Gastrocnemius medialis (tissue), 4 donors: ENCODE measurements around the gene KRT10. TPM values are rescaled to one million over a fixed set of nuclear protein-coding genes. Genes with fewer than 3 reads are reported as not detected.

Experiments
- ATAC-seq, 2 donors: fragments of 150-250 bp; one replicate each; pipeline ENCODE4 v1.9.1; 2016
- DNase-seq, 2 donors: peaks; one replicate each; pipeline ENCODE4 v3.0.0-alpha.2; 2019
- H3K27ac ChIP-seq, 4 donors: fragments of 200-600 bp; sonication (generic); 1 replicate in 1 of 4; 2 replicates in 3 of 4; pipeline ENCODE4 v1.5.1; 2016 to 2018; ENCODE audit warnings: mild to moderate bottlenecking in 2 of 4, moderate library complexity in 1 of 4
- H3K27me3 ChIP-seq, 3 donors: fragments of 200-600 bp; sonication (generic) in 2 of 3; 1 replicate in 1 of 3; 2 replicates in 2 of 3; pipeline versions ENCODE4 v1.5.1 to v1.6.0; 2016 to 2019; ENCODE audit warnings: mild to moderate bottlenecking in 1 of 3, moderate library complexity in 1 of 3
- H3K36me3 ChIP-seq, 2 donors: fragments of 200-600 bp; sonication (generic) in 1 of 2; one replicate each; pipeline ENCODE4 v1.5.1; 2017 to 2018
- H3K4me1 ChIP-seq, 2 donors: fragments of 200-600 bp; sonication (generic) in 1 of 2; one replicate each; pipeline ENCODE4 v1.5.1; 2016 to 2017; ENCODE audit warnings: mild to moderate bottlenecking in 2 of 2
- H3K4me3 ChIP-seq, 4 donors: fragments of 200-600 bp; sonication (generic) in 3 of 4; 1 replicate in 1 of 4; 2 replicates in 3 of 4; pipeline ENCODE4 v1.5.1; 2016 to 2019; ENCODE audit warnings: mild to moderate bottlenecking in 2 of 4
- H3K9me3 ChIP-seq, 3 donors: fragments of 200-600 bp; sonication (generic) in 2 of 3; 1 replicate in 1 of 3; 2 replicates in 2 of 3; pipeline ENCODE4 v1.5.1; 2016 to 2019
- CTCF ChIP-seq, 5 experiments: fragments of 450-650 bp in 3 of 5; fragments of 200-600 bp in 2 of 5; sonication (generic) in 2 of 5; IDR thresholded peaks in 4 of 5; conservative IDR thresholded peaks in 1 of 5; 1 replicate in 4 of 5; 2 replicates in 1 of 5; pipeline ENCODE4 v1.5.1; 2016 to 2019; ENCODE audit warnings: antibody characterized with exemption in 5 of 5, mild to moderate bottlenecking in 3 of 5, moderate library complexity in 3 of 5
- POLR2A ChIP-seq, 2 donors: fragments of 450-650 bp; IDR thresholded peaks; one replicate each; pipeline ENCODE4 v1.6.1; 2017; ENCODE audit warnings: antibody characterized with exemption in 2 of 2, mild to moderate bottlenecking in 2 of 2, moderate library complexity in 2 of 2
- in situ Hi-C, 4 donors: fragments of 200-750 bp; cut with MboI; loops; one replicate each; pipeline versions ENCODE4 v1.15.0 to v1.8.0; 2017; ENCODE audit warnings: low sequenced_read_pairs in 4 of 4
- intact Hi-C: fragments of 100-400 bp; cut with DNase I; formaldehyde crosslinking; loops from one replicate; pipeline ENCODE4 v1.15.1; 2023; ENCODE audit warnings: low total_unique reads
- total RNA-seq, 4 donors: library from RNA; depleted of rRNA; stranded (reverse); fragments of >200 nt; gene quantifications; one replicate each; pipeline versions ENCODE4 v1.1.0 to v1.2.3, GENCODE V29; 2016

KRT10 gene
- total RNA-seq, 4 donors from 2014 or later = 0.20 to 21.9 (median 9.4) TPM

DNA sequence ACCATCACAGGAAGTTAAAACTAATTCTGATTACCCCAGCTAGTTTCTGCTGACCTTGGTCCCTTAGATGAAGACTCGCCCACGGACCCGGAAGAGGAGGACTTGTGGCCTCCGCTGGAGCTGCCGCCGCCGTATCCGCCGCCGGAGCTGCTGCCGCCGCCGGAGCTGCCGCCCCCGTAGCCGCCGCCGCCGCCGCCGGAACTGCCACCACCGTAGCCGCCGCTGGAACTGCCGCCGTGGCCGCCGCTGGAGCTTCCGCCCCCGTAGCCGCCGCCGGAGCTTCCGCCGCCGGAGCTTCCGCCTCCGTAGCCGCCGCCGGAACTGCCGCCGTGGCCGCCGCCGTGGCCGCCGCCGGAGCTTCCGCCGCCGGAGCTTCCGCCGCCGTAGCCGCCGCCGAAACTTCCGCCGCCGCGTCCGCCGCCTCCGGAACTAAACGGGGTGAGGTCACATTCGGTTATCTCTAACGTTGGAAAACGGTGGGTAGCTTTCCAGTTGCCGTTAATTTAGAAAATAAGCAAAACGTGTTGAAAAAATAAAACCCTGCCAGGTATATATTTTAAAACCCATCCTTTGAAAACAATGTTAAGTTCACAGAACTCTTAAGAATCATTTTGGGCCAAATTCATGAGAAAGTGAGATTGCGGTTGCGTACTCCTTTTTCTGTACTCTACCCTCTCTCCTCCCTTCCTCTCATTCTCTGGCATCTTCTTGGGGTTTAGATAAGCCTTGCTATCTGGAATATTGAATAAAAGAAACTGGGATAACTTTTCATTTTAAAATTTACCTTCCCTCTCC is 3.5 kb downstream of the KRT10 start:
- Histone ChIP-seq H3K4me1 (peaks cover 14 to 22% of the 10 kb centered on the region in 2 donors), H3K27me3 (no peaks in the 10 kb centered on the region), H3K9me3 (no peaks in the 10 kb centered on the region), H3K4me3 (peak overlapping the region; percentile 58 to 73 (median 69)), H3K36me3 (peaks cover 0 to 17% of the 10 kb centered on the region in 2 donors), H3K27ac (peak overlapping the region; percentile 79 to 87 (median 83))
- intact Hi-C loops = loop anchor here (2.0 to 10.0 kb wide), 4 partner anchors 174 to 868 kb away; partner anchors contain the start of genes EIF1 and SMARCE1
- TF ChIP-seq CTCF (IDR thresholded peaks at IDR 0.05 in 4 of 5, conservative IDR thresholded peaks at IDR 0.05 in 1 of 5) = no peak
- TF ChIP-seq POLR2A (IDR thresholded peaks at IDR 0.05) = peak; percentile 47 to 68
- in situ Hi-C loops = loop anchor here in 2 of 4 donors (10.0 to 25.0 kb wide), 2 partner anchors 843 to 856 kb away; no protein-coding TSS in a partner anchor
- DNase-seq = peak; percentile 59 to 71
- ATAC-seq = peak; percentile 91 to 95

- DNase-seq = no peak
- peaks cover 0 to 17% of the 10 kb centered on the region in 2 donors for H3K36me3 ChIP-seq
- H3K4me1 ChIP-seq = peaks cover 14 to 22% of the 10 kb centered on the region in 2 donors
- no peaks in the 10 kb centered on the region for H3K9me3 ChIP-seq
- ATAC-seq = no peak
- H3K27me3 ChIP-seq = no peaks in the 10 kb centered on the region
- in situ Hi-C loops (loop anchor here in 2 of 4 donors (10.0 to 25.0 kb wide), 2 partner anchors 844 to 856 kb away; no protein-coding TSS in a partner anchor), intact Hi-C loops (loop anchor here (2.0 to 10.0 kb wide), 4 partner anchors 174 to 869 kb away; partner anchors contain the start of genes EIF1 and SMARCE1)
- H3K27ac ChIP-seq = peak overlapping the region; percentile 79 to 87 (median 83)
- peak overlapping the region; percentile 51 to 73 (median 64) for H3K4me3 ChIP-seq
- TF ChIP-seq POLR2A (IDR thresholded peaks at IDR 0.05) = no peak
- no peak for TF ChIP-seq CTCF (IDR thresholded peaks at IDR 0.05 in 4 of 5, conservative IDR thresholded peaks at IDR 0.05 in 1 of 5)
Measured at GRCh38 chr17:40818343-40818732, 4.1 kb downstream of the KRT10 start.

GRCh38 chr17:40817103-40817682 is 5.2 kb downstream of the KRT10 start:
- TF ChIP-seq CTCF (IDR thresholded peaks at IDR 0.05 in 4 of 5, conservative IDR thresholded peaks at IDR 0.05 in 1 of 5) (no peak), POLR2A (IDR thresholded peaks at IDR 0.05) (no peak)
- intact Hi-C loops (loop anchor here (5.0 to 10.0 kb wide), 3 partner anchors 172 to 870 kb away; partner anchors contain the start of genes EIF1 and SMARCE1), in situ Hi-C loops (loop anchor here in 2 of 4 donors (10.0 to 25.0 kb wide), 2 partner anchors 845 to 858 kb away; no protein-coding TSS in a partner anchor)
- H3K27ac ChIP-seq = no peak overlapping the region
- ATAC-seq (no peak), DNase-seq (no peak)
- peaks cover 0 to 7% (median 0%) of the 10 kb centered on the region in 3 donors for H3K27me3 ChIP-seq
- no peaks in the 10 kb centered on the region for H3K9me3 ChIP-seq
- H3K36me3 ChIP-seq = peaks cover 0 to 17% of the 10 kb centered on the region in 2 donors
- peaks cover 14 to 22% of the 10 kb centered on the region in 2 donors for H3K4me1 ChIP-seq
- H3K4me3 ChIP-seq = no peak overlapping the region

GRCh38 chr17:40816569-40816968 is 5.8 kb downstream of the KRT10 start:
- intact Hi-C loops (loop anchor here (5.0 to 10.0 kb wide), 3 partner anchors 172 to 871 kb away; partner anchors contain the start of genes EIF1 and SMARCE1), in situ Hi-C loops (loop anchor here in 2 of 4 donors (10.0 to 25.0 kb wide), 2 partner anchors 846 to 858 kb away; no protein-coding TSS in a partner anchor)
- peaks cover 0 to 8% (median 0%) of the 10 kb centered on the region in 3 donors for H3K27me3 ChIP-seq
- no peak for DNase-seq
- peaks cover 14 to 22% of the 10 kb centered on the region in 2 donors for H3K4me1 ChIP-seq
- H3K27ac ChIP-seq = no peak overlapping the region
- TF ChIP-seq CTCF (IDR thresholded peaks at IDR 0.05 in 4 of 5, conservative IDR thresholded peaks at IDR 0.05 in 1 of 5) = no peak
- no peak for TF ChIP-seq POLR2A (IDR thresholded peaks at IDR 0.05)
- no peak for ATAC-seq
- no peaks in the 10 kb centered on the region for H3K9me3 ChIP-seq
- H3K36me3 ChIP-seq = peaks cover 0 to 17% of the 10 kb centered on the region in 2 donors
- H3K4me3 ChIP-seq = no peak overlapping the region
